PC-3 (cell line): ENCODE data around the gene LATS2.

Experiments used
- CTCF ChIP-seq: fragments of 300-600 bp; sonication (generic); conservative IDR thresholded peaks from 2 replicates; pipeline ENCODE4 v1.5.1; 2017; ENCODE audit warnings: antibody characterized with exemption, low read depth, mild to moderate bottlenecking, low read length
- EZH2 ChIP-seq: fragments of 300-600 bp; sonication (generic); IDR thresholded peaks from one replicate; pipeline ENCODE4 v1.6.1; 2017; ENCODE audit warnings: antibody characterized with exemption, mild to moderate bottlenecking, low read length; ENCODE audit not compliant: unreplicated experiment
- EZH2phosphoT487 ChIP-seq: fragments of 300-600 bp; sonication (generic); IDR thresholded peaks from 2 replicates; pipeline ENCODE4 v1.6.1; 2018; ENCODE audit warnings: mild to moderate bottlenecking, antibody characterized with exemption, low read length, borderline replicate concordance

- TF ChIP-seq CTCF = no peak
- no peak for TF ChIP-seq EZH2
- no peak for TF ChIP-seq EZH2phosphoT487
Measured at GRCh38 chr13:21033856-21034602, 27.4 kb downstream of the LATS2 start.
